GM19328 (cell line): ENCODE data around the gene TGFB1I1.
"Not testable (repeated sequence)": the region's sequence is repeated elsewhere in the genome, so short reads cannot be mapped to it uniquely, and the experiment has no call there.

Experiments used
- ATAC-seq: cut with Tn5 transposase; IDR thresholded peaks from one replicate; pipeline ENCODE4 v1.9.1; 2021; ENCODE audit warnings: mild to moderate bottlenecking, moderate library complexity; ENCODE audit not compliant: unreplicated experiment

Gene TGFB1I1

DNA sequence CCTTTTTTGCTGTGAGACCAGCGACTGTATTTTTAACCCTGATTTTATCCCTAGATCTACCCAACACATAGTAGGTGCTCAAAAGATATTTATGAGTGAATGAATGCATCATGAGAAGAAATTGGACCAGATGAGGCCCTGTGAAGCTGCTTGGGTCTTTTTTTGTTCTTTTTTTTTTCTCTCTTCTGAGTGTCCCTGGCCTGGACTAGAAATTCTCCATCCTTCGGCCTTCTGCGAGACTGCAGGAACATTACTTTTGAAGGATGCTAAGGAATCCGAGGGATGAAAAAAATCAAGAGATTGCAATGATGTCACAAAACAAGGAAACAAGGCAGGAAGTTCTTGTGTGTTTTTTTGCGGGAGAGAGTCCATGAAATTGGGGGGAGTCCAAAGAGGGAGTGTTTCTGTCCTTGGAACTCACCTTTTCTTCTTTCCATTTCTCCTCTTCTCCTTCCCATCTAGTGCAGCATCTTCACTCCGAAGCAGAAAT, 36.8 kb downstream of the TGFB1I1 start:
- no peak for ATAC-seq

DNA sequence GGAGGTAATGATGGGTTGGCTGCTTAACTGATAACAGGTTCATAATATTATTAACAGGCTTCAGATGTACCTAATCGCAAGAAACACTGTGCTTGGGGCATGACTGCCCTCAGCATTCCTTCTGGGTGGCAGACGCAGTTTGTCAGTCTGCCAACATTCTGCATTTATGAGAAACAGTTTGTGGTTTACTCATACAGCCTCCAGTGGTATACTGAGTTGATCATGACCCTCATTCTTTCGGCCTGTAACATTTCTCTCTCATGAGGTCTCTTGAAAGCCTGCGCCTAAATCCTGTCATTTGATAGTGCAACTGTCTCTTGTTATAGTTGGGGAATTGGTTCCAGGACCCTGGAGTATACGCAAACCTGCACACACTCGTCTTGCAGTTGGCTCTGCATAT, 41.2 kb downstream of the TGFB1I1 start:
- no peak for ATAC-seq

DNA sequence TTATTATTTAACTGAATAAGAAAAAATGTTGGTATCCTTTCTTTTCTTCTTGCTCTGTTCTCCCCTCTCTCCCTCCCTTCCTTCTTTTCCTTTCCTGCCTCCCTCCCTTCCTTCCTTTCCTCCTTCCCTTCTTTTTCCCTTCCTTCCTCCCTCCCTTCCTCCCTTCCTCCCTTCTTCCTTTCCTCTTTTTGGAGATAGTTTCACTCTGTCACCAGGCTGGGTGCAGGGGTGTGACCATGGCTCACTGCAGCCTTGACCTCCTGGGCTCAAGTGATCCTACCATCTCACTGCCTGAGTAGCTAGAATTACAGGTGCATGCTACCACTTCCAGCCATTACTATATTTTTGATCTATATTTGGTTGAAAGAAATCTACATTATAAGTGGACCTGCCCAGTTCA, 41.9 kb downstream of the TGFB1I1 start:
- ATAC-seq = no peak

DNA sequence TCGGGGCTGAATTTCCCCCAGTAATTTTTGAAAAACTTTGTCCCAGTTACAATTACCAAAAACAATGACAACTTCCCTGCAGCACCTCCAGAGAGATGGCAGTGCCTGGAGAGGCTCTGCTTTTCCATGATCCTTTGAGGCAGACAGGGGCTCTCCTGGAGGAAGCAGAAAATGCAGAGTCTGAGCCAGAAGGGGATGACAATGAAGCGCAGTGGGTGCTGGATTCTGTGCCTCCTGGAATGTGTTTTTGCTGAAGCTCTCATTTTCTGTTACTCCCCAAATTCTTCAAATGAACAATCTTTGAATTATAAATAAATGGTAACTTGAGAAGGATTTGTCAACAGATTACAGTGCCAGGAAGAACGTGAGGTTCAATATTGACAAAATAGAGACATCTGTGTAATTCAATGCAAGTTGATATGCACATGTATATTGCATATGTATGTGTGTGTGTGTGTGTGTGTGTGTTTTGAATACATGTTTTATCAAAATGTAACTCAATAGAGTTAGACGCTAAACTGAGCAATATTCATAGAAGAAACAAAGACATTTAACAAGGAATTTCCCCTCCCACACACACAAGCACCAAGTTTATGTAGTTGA, 45.9 kb downstream of the TGFB1I1 start:
- no peak for ATAC-seq

DNA sequence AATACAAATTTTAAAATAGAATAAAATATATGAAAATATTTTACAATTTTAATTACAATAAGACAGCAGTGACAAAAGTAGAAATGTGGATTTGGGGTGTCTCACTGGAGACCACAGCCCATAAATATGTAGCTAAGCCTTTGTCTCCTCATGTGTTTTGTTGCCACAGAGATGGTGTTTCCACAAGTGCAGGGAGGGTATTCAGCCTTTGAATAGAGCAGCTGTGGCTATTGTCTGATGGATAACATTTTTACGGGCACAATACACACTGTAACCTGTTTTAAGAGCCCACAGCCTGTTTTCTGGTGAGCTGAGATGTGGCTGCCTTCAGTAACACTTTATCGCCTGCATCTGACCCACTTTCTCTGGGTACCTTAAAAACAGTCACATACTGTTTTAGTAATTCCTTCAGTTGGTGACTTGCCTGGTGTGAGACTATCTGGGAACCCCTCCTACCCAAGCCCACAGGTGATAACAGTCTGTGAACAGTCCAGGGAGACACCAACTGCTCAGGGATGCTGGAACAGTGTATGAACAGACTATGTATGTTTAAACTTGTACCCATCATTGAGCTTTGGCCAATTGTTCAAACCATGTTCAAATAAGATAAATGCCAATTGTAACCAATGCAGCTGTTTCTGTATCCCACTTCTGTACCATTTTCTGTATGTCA, 47.9 kb downstream of the TGFB1I1 start:
- ATAC-seq = no peak

DNA sequence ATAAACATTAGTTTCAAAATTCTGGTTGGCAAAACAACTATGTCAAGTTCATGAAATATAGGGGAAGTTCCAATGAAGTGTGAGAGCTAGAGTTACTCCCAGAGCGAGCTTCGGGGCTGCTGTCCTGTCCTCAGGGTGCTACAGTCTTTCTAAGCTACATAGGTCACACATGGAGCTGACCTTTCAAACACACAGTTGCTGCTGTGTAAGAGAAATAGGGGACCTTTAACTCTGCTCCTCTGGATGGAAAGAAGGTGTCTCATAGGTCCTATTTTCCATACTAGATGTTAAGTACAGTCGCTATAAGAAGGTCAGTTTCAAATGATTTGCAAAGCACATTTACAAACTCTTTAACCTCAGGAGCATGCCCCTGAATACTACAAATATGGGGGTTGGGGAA, 49.4 kb downstream of the TGFB1I1 start:
- ATAC-seq = no peak

DNA sequence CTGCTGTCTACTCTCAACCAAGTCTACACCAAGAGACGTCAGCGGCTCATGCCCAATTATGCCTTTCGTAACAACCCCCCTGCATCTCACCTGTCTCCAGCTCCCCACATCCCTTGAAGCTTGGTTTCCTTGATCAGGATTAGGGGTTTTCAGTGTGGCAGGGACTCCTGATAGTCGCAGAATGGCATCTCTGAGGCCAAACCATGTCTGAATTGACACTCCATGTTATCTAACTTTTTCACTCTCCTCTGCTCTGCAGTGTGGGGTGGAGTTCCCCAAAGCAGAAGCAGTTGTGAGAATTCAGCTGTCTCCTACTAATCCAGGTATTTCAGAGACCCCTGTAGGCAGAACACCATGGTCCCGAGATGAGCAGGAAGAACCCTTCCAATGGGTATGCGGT, 50.1 kb downstream of the TGFB1I1 start:
- ATAC-seq = no peak

DNA sequence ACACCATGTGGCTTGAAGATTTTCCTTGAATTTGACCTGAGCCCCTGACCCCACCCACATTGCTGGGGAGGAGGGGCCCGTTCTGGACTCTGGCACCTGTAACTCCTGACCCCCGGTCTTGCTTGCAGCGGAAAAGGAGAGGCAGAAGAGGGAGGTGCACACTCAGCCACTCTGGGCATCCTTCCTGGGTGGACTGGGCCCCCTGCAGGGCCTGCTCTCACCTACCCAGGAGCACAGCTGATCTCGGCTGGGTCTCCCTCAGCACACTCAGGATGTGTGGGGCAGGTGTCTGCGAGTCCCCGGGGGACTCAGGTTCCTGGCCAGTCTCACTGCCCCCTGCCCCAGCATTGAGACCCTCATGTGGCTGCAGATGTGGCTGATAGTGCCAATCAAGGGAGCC, 51.8 kb downstream of the TGFB1I1 start:
- not testable (repeated sequence) for ATAC-seq

DNA sequence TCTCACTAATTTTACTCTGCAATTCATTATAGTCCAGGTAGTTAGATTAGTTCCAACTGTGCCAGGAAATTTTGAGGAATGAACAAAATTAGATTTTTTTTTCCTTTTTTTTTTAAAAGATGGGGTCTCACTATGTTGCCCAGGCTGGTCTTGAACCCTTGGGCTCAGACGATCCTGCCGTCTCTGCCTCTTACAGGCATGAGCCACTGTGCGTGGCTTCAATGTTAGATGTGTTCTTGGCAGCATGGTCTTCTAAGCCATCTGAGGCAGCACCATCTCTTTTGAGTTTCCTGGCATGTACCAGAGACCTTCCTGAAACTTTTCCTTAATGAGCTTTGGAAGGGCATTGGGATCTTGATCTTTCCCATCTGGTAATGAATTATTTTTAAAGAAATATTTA, 53.2 kb downstream of the TGFB1I1 start:
- no peak for ATAC-seq
